GM12865 (cell line): ENCODE data around the gene FHIP1B.
"Not testable (repeated sequence)": the region's sequence is repeated elsewhere in the genome, so short reads cannot be mapped to it uniquely, and the experiment has no call there.

Experiments used
- DNase-seq: peaks from one replicate; pipeline ENCODE4 v3.0.0; 2010; ENCODE audit warnings: low read depth
- H3K4me3 ChIP-seq: 2 replicates; pipeline ENCODE4 v1.5.1; 2011; ENCODE audit warnings: mild to moderate bottlenecking, low read depth, low read length, control low read depth
- TF ChIP-seq, protein P1 (sequence below): IDR thresholded peaks from 2 replicates; pipeline ENCODE4 v1.5.1; 2011; ENCODE audit warnings: low read length, control low read depth, low read depth, inconsistent platforms; ENCODE audit not compliant: insufficient read depth; ENCODE audit errors: missing control alignments

The FHIP1B gene

DNA sequence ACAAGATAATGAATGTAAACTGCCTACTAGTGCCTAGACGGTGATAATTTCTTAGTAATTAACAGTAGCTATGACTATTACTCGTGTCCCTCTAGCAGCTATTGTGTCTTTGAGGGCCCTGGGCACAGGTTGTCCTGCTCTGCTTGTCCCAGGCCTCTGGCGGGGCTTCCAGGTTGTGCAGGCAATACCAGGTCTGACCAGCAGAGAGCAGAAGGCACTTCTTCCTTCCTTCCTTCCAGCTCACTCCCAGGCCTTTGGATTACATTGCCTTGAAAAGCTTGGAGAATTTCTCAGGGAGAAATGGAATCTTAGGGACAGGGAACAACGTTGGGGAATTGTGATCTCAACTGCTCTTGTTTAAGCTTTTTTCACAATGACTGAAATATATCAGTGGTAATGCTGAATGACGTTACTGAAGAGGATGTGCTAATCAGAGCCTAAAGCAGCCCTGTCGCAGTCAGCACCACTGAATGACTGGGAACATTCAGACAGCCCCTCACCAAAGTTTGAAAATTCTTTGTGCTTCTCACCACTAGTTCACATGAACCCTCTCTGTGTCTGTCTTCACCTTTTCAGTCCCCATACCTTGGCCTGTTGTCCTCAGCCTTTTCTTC, 16.8 kb upstream of the FHIP1B start:
- TF ChIP-seq, protein P1, sequence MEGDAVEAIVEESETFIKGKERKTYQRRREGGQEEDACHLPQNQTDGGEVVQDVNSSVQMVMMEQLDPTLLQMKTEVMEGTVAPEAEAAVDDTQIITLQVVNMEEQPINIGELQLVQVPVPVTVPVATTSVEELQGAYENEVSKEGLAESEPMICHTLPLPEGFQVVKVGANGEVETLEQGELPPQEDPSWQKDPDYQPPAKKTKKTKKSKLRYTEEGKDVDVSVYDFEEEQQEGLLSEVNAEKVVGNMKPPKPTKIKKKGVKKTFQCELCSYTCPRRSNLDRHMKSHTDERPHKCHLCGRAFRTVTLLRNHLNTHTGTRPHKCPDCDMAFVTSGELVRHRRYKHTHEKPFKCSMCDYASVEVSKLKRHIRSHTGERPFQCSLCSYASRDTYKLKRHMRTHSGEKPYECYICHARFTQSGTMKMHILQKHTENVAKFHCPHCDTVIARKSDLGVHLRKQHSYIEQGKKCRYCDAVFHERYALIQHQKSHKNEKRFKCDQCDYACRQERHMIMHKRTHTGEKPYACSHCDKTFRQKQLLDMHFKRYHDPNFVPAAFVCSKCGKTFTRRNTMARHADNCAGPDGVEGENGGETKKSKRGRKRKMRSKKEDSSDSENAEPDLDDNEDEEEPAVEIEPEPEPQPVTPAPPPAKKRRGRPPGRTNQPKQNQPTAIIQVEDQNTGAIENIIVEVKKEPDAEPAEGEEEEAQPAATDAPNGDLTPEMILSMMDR, result peak; percentile 85
- no peak overlapping the region for H3K4me3 ChIP-seq
- peak; percentile 70 for DNase-seq

DNA sequence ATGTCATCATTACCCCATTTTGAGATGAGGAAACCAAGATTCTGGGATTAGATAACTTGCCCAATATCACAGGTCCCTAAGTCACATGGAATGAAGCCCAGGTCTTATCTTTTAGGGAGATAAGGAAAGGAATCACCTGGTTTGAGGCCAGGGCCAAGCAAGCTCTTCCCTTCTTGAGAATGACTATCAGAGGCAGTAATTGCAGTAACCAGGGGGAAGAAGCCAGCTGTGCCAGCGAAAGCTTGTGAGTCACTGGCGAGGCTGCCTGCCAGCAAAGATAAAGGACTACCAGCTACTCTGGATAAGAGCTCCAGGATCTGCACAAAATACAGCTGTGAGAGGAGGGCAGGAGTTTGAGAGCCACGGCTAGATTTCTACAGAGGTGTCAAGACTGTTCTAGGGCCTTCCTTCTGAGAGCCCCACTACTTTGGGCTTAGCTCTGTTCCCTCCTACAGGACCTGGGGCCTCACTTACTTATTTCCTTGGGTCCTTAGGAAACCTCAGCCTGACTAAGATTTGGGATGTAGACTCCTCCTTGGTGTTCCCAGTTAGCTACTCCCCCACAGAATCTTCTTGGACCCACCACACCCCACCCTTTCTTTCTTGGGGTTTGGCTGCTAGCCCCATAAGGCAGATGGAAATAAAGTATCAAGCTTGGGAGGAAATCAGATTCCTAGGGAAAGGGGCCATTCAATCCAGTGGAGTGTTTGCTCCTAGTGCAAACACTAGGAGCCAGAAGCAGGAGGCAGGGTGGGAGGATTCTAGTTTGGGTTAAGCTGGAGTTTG, 15.5 kb upstream of the FHIP1B start:
- no peak for DNase-seq
- H3K4me3 ChIP-seq, result no peak overlapping the region
- TF ChIP-seq, protein P1, result no peak

DNA sequence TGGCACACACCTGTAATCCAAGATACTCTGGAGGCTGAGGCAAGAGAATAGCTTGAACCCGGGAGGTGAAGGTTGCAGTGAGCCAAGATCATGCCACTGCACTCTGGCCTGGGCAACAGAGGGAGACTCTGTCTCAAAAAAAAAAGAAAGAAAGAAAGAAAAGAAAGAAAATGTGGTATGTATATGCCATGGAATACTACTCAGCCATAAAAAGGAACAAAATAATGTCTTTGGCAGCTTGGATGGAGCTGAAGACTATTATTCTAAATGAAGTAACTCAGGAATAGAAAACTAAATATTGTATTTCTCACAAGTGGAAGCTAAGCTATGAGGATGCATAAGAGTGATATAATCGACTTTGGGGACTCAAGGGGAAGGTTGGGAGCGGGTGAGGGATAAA, 14.5 kb upstream of the FHIP1B start:
- not testable (repeated sequence) for H3K4me3 ChIP-seq, DNase-seq

DNA sequence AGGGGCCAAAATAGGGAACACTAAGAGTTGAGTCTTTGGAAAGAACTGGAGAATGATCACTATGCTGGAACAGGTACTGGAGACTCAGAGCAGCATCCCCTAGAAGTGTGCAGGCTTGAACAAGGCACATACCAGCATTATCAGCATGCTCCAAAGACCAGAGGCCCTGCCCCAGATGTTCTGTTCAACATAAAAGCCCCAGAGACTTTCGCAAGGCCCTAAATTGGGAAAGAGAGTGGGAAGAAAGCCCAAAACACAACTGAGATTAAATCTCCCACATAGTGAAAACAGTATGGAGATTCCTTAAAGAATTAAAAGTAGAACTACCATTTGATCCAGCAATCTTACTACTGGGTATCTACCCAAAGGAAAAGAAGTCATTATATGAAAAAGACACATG, 13.8 kb upstream of the FHIP1B start:
- TF ChIP-seq, protein P1, result no peak
- DNase-seq, result no peak
- no peak overlapping the region for H3K4me3 ChIP-seq

DNA sequence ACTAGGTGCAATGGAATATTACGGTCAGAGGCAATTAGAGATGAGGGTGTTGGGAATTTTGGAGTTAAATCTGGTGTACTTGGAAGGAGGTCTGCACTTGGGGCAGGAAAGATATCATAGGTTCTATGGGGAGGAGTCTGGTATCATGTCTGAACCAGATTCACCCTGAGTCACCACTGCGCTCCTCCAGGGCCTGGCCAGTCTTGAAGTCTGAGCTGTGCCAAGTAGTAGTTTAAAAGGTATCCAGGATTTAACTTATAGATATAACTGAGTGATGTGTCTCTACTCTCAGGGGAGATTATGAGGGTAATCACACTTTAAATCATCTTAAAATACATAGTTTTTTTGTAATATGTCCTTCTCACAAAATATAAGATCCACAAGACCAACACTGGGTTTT, 11.1 kb upstream of the FHIP1B start:
- TF ChIP-seq, protein P1, result no peak

DNA sequence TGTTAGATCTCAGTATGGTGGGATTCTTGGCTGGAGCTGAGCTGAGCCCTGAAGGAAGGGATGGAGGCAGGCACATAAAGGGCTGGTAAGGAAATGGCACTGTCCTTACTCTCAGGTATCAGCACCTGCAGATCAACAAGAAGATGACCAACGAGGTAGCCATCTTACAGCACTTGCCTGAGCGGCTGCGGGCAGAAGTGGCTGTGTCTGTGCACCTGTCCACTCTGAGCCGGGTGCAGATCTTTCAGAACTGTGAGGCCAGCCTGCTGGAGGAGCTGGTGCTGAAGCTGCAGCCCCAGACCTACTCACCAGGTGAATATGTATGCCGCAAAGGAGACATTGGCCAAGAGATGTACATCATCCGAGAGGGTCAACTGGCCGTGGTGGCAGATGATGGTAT, 6.9 kb upstream of the FHIP1B start:
- TF ChIP-seq, protein P1, result no peak
- H3K4me3 ChIP-seq, result no peak overlapping the region
- no peak for DNase-seq

More for the DNA sequence above, 11.1 kb upstream of the FHIP1B start:
- H3K4me3 ChIP-seq, result no peak overlapping the region
- no peak for DNase-seq

DNA sequence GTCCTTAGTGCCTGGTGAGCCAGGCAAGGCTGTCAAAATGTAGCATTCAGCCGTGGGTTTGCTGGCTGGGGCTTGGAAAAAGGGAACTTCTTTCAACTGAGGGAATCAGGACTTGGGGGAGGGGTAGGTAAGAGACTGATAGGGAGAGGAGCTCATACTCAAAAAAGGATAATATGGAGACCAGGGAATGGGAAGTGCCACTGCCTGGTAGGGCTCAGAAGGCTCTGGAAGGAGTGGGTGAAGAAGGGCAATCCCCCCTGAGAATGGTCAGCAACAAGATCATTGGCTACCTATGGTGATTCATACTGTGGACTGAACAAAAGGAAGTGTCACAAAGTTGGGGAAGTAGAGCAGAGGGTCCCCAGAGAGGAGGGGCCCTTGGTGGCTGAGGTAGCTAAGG, 6.3 kb upstream of the FHIP1B start:
- DNase-seq, result no peak
- no peak overlapping the region for H3K4me3 ChIP-seq
- TF ChIP-seq, protein P1, result no peak
